GM19324 (cell line): ENCODE data around the gene ALDH16A1.

Experiments used
- ATAC-seq: cut with Tn5 transposase; IDR thresholded peaks from one replicate; pipeline ENCODE4 v1.9.1; 2021; ENCODE audit warnings: mild to moderate bottlenecking, moderate library complexity; ENCODE audit not compliant: unreplicated experiment, low FRiP score

The ALDH16A1 gene

GRCh38 chr19:49423071-49423984 is 29.7 kb upstream of the ALDH16A1 start, which contains the start of gene PTH2:
TSS of gene PTH2 (minus strand) at chr19:49423441. CDS start at chr19:49423339, 102 bp downstream.
- no peak for ATAC-seq

- ATAC-seq, result no peak
Measured at GRCh38 chr19:49423985-49424303, 29.1 kb upstream of the ALDH16A1 start.

- no peak for ATAC-seq
Measured at GRCh38 chr19:49425178-49425577, 27.8 kb upstream of the ALDH16A1 start, which contains the start of gene GFY. TSS of gene GFY (plus strand) at chr19:49425388. CDS start at chr19:49426431, 1,043 bp downstream.

GRCh38 chr19:49425922-49426592 is 27.0 kb upstream of the ALDH16A1 start:
- ATAC-seq, result no peak

- no peak for ATAC-seq
Measured at GRCh38 chr19:49427339-49427738, 25.7 kb upstream of the ALDH16A1 start.

- no peak for ATAC-seq
Measured at GRCh38 chr19:49427855-49428546, 25.0 kb upstream of the ALDH16A1 start.

- ATAC-seq, result no peak
Measured at GRCh38 chr19:49428547-49429451, 24.2 kb upstream of the ALDH16A1 start.

GRCh38 chr19:49430172-49430677 is 22.8 kb upstream of the ALDH16A1 start:
- no peak for ATAC-seq

GRCh38 chr19:49430678-49431329 is 22.2 kb upstream of the ALDH16A1 start:
- ATAC-seq, result no peak

- ATAC-seq, result no peak
Measured at GRCh38 chr19:49431330-49431749, 21.7 kb upstream of the ALDH16A1 start.

GRCh38 chr19:49432141-49433073 is 20.6 kb upstream of the ALDH16A1 start:
- no peak for ATAC-seq

- ATAC-seq, result no peak
Measured at GRCh38 chr19:49433240-49433901, 19.7 kb upstream of the ALDH16A1 start.

GRCh38 chr19:49434907-49435583 is 18.0 kb upstream of the ALDH16A1 start:
- ATAC-seq, result no peak

- ATAC-seq, result no peak
Measured at GRCh38 chr19:49435670-49436069, 17.4 kb upstream of the ALDH16A1 start.

- ATAC-seq, result no peak
Measured at GRCh38 chr19:49436381-49437017, 16.5 kb upstream of the ALDH16A1 start.

GRCh38 chr19:49437231-49437630 is 15.8 kb upstream of the ALDH16A1 start:
- ATAC-seq, result no peak

- no peak for ATAC-seq
Measured at GRCh38 chr19:49438261-49438660, 14.8 kb upstream of the ALDH16A1 start.
